HT1080 (cell line): ENCODE data around the gene NDRG4. TPM values are rescaled to one million over a fixed set of nuclear protein-coding genes. Genes with fewer than 3 reads are reported as not detected.

Experiments
- DNase-seq: peaks from one replicate; pipeline ENCODE4 v3.0.0-alpha.2; 2015; ENCODE audit warnings: low read depth
- small RNA-seq: library from RNA; depleted of rRNA; stranded (forward); fragments of <200 nt; gene quantifications from one replicate; pipeline ENCODE3, GENCODE V24; 2014
- total RNA-seq: library from RNA; depleted of rRNA; stranded (reverse); fragments of >200 nt; shearing (Covaris generic); gene quantifications from 2 replicates; pipeline ENCODE4 v1.2.3, GENCODE V29; 2014; rRNA removed

NDRG4 gene
- total RNA-seq, 1 experiment from 2014 or later, result 8.8 TPM

DNA sequence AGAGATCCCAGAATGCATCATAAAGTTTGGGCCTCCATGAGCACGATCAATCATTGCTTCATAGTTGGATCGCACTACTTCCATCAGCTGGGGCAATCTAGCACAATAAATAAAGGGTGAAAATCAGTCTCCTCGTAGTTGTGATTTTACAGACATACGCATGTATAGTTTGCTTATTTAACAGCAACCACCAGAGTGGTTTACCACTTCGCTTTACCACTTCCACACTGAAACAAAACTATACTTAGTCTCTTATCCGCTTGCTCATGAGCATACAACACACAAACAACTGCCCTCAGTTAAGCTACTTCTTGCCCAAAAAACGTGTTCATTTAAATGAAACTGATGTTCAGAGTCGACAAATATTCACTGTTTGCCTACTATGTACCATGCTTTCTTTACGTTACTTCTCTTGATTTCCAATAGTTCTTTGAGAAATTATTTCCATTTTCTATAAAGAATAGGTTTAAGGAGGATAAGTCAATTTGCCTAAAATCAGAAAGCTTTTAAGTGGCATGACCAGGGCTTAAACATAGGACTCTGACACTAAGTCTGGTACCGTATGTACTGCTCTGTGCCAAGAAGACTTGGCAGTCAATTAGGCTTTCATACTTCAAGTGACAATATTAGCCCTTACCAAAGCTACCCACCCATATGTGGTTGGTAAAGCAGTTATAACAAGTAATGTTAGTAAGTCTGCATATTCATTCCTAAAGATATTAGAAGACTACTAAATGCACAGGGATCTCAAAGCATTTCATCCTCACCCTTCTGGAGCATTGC lies 37.4 kb downstream of the NDRG4 start:
- DNase-seq, result no peak

DNA sequence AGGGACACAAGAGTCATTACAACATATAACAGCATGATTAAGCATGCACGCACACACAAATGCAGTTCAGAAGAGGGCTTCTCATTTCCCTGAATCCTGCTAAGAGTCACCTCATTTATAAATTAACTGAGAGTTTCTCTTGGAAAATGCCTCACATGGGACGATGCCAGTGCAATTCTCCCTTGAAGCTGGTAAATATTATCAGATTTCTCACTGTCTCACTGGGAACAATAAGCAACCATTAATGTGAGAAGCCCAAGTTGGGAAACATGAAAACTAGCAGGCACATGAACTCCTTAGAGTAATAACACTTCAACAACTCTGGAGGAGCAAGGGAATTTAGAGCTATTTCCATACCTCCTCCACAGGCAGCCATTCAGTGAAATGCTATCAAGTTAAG lies 41.8 kb downstream of the NDRG4 start:
- DNase-seq, result no peak

DNA sequence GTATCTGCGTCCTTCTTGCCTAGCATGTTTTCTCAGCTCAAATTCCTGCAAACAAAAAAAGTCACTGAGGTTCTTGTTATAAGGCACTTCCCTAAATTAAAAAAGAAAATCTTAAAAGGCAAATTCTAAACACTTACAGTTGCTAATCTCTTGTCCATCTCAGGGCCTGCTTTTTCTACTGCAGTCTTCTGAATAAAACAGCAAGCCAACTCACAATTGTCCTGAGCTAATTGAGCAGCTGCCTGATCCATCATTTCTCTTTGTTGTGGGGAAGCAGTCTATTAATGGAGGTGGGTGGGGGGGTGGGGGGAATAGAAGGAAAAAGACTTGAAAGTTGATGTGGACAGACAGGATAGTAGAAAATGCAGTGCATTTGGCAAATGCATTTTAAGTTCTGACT lies 42.3 kb downstream of the NDRG4 start:
- DNase-seq, result no peak

GRCh38 chr16:58543685-58544084 lies 43.7 kb downstream of the NDRG4 start:
- DNase-seq, result no peak

- no peak for DNase-seq
Measured at GRCh38 chr16:58548378-58548777, 48.4 kb downstream of the NDRG4 start.

GRCh38 chr16:58551496-58551895 lies 51.6 kb downstream of the NDRG4 start:
- peak; percentile 4 for DNase-seq

DNA sequence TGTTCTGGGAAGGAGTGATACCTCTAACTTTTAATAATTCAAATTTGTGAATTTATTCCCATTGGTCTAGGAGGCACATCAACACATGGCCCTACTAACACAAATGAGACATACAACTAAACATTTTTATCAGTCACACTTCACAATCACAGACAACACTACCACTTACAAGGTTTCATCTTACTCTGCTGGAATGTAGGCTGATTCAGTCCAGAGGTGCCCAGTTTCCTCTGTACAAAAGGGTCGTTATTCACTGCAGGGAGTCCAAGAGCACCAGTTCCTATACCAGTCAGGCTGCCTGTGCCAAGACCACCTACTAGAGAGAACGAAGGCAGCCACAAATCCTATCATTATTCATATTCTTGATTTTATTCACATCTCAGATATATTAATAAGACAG lies 56.7 kb downstream of the NDRG4 start:
- peak; percentile 8 for DNase-seq

Small RNA genes lying within 50 kb of the gene (small RNA-seq; reads per million reads assigned to genes)
- gene RNU6-103P (not detected), gene SNORA46 (68.0 reads per million, percentile 95 among the genes with 10 or more reads in this experiment), gene SNORA50A (not detected)

Other genes starting within 250 kb of the NDRG4 start
- gene PRSS54, start 205.1 kb upstream of the NDRG4 start, total RNA-seq, result not detected in 2 replicates
- 22.9 and 24.0 TPM in 2 replicates for gene GINS3, start 107.7 kb upstream of the NDRG4 start, total RNA-seq
- gene SETD6, start 15.4 kb downstream of the NDRG4 start, total RNA-seq, result 21.9 and 26.9 TPM in 2 replicates
- gene CNOT1, start 129.7 kb downstream of the NDRG4 start, total RNA-seq, result 136 and 153 TPM in 2 replicates
- gene SLC38A7, start 184.6 kb downstream of the NDRG4 start, total RNA-seq, result 8.0 and 10.8 TPM in 2 replicates
- gene GOT2, start 234.2 kb downstream of the NDRG4 start, total RNA-seq, result 105 and 142 TPM in 2 replicates